ENCODE data around the gene ARL2BP. TPM values are rescaled to one million over a fixed set of nuclear protein-coding genes. Genes with fewer than 3 reads are reported as not detected.
"Not testable (repeated sequence)": the region's sequence is repeated elsewhere in the genome, so short reads cannot be mapped to it uniquely, and the experiment has no call there.

ARL2BP gene
- total RNA-seq, 1 donor from 2014 or later, result 46.7 TPM

DNA sequence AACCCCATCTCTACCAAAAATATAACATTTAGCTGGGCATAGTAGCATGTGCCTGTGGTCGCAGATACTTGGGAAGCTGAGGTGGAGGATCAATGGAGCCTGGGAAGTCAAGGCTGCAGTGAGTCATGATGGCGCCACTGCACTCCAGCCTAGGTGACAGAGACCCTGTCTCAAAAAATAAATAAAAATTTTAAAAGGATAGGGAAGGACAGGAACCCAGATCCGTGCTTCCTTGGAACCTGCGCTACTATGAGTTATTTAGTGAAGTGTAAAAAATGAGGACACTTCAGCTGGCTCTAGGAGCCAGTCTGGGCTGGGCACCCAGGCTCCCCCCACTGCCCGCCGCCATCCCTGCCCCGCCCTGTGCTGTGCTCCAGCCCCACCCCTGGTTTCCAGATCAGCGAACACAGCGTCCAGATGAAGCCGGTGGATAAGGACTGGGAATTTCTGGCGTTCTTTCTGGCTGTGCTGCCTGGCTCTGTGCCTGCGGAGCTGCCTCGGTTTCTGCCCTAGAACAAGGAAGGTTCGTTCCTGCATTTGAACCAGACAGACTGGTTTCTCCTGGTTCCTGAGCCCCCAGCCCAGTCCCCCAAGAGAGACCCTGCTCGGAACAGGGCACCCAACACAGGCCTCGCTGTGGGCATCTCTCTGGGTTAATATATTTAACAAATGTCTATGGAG, 20.9 kb downstream of the ARL2BP start:
- Mint-ChIP-seq H3K36me3 (ENCODE audit: low read depth, unreplicated experiment) (no peaks in the 10 kb centered on the region), H3K27me3 (ENCODE audit: unreplicated experiment) (peaks cover 2% of the 10 kb centered on the region), H3K9me3 (ENCODE audit: unreplicated experiment) (no peaks in the 10 kb centered on the region), H3K4me1 (ENCODE audit: unreplicated experiment) (peaks cover 6% of the 10 kb centered on the region), H3K4me3 (ENCODE audit: unreplicated experiment) (no peak overlapping the region), H3K27ac (ENCODE audit: unreplicated experiment) (no peak overlapping the region)
- no peak for TF ChIP-seq CTCF (IDR thresholded peaks at IDR 0.05; ENCODE audit: unreplicated experiment)
- DNase-seq (ENCODE audit: low spot score), result no peak

- DNase-seq (ENCODE audit: low spot score), result no peak
- peaks cover 5% of the 10 kb centered on the region for H3K4me1 Mint-ChIP-seq (ENCODE audit: unreplicated experiment)
Observed at GRCh38 chr16:57266531-57267260, 21.6 kb downstream of the ARL2BP start.

GRCh38 chr16:57267343-57267742, 22.3 kb downstream of the ARL2BP start:
- H3K9me3 Mint-ChIP-seq (ENCODE audit: unreplicated experiment); H3K27ac Mint-ChIP-seq (ENCODE audit: unreplicated experiment); H3K4me3 Mint-ChIP-seq (ENCODE audit: unreplicated experiment); H3K4me1 Mint-ChIP-seq (ENCODE audit: unreplicated experiment); H3K27me3 Mint-ChIP-seq (ENCODE audit: unreplicated experiment); H3K36me3 Mint-ChIP-seq (ENCODE audit: low read depth, unreplicated experiment); DNase-seq (ENCODE audit: low spot score): not testable (repeated sequence)

More at GRCh38 chr16:57266531-57267260, 21.6 kb downstream of the ARL2BP start:
- Mint-ChIP-seq H3K36me3 (ENCODE audit: low read depth, unreplicated experiment) (no peaks in the 10 kb centered on the region), H3K27ac (ENCODE audit: unreplicated experiment) (no peak overlapping the region), H3K4me3 (ENCODE audit: unreplicated experiment) (no peak overlapping the region), H3K27me3 (ENCODE audit: unreplicated experiment) (peaks cover 4% of the 10 kb centered on the region), H3K9me3 (ENCODE audit: unreplicated experiment) (no peaks in the 10 kb centered on the region)
- no peak for TF ChIP-seq CTCF (IDR thresholded peaks at IDR 0.05; ENCODE audit: unreplicated experiment)

DNA sequence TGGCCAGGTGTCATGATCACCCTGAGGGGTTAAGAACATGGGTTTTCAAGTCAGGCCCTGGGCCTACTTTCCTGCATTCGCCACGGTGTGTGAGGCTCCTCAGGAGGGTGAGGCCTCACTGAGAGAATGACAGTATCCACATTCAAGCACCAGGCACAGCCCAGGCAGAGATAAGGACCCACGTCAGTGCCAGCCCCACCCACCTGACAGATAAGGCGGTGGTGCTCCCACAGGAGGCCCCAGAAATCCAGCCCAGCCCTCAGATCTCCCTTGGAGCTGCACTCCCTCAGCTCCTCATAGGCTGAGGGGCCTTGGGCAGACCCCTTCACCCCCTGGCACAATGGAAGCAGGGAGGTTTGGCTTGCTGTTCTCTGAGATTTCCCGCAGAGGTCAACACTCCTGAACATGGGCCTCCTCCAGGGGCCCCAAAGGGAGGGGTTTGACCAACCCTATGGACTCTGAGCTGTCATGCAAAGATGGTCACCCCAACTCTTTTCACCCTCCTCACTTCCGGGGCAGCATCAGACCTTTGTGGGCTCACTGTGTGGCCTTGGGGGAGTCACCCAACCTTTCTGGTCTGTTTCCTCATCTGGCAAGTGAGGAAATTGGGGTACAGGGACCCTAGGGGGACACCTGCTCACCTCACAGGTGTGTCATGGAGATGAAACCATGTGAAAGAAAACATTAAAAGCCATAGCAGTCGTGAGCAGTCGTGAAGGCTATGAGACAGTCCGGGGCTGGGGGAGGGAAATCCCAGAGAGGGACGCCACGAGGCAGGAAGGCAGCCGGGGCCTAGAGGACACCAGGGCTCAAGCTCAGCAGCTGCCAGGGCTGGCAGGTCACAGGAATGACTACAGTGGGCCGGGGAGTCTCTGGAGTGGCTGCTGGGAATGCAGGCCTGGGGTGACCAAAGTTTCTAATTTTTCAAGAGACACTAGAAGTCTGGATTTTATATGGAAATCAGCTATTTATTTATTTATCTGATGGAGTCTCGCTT, 24.0 kb downstream of the ARL2BP start:
- H3K27ac Mint-ChIP-seq (ENCODE audit: unreplicated experiment), result no peak overlapping the region
- TF ChIP-seq CTCF (IDR thresholded peaks at IDR 0.05; ENCODE audit: unreplicated experiment), result no peak
- peaks cover 6% of the 10 kb centered on the region for H3K27me3 Mint-ChIP-seq (ENCODE audit: unreplicated experiment)
- H3K4me1 Mint-ChIP-seq (ENCODE audit: unreplicated experiment), result peaks cover 5% of the 10 kb centered on the region
- DNase-seq (ENCODE audit: low spot score), result no peak
- no peaks in the 10 kb centered on the region for H3K36me3 Mint-ChIP-seq (ENCODE audit: low read depth, unreplicated experiment)
- H3K9me3 Mint-ChIP-seq (ENCODE audit: unreplicated experiment), result no peaks in the 10 kb centered on the region
- H3K4me3 Mint-ChIP-seq (ENCODE audit: unreplicated experiment), result no peak overlapping the region
